GM18519 (cell line): ENCODE data around the gene FAT4.

Experiments
- ATAC-seq: cut with Tn5 transposase; IDR thresholded peaks from one replicate; pipeline ENCODE4 v1.9.1; 2021; ENCODE audit warnings: mild to moderate bottlenecking, moderate library complexity; ENCODE audit not compliant: unreplicated experiment, low FRiP score

The FAT4 gene

GRCh38 chr4:125314676-125315575 is at the start of gene FAT4:
FAT4 (plus strand) TSS chr4:125314955; CDS start chr4:125316412, 1,457 bp downstream.
- peak; percentile 56 for ATAC-seq

GRCh38 chr4:125265846-125266245 is 48.9 kb upstream of the FAT4 start:
- no peak for ATAC-seq

DNA sequence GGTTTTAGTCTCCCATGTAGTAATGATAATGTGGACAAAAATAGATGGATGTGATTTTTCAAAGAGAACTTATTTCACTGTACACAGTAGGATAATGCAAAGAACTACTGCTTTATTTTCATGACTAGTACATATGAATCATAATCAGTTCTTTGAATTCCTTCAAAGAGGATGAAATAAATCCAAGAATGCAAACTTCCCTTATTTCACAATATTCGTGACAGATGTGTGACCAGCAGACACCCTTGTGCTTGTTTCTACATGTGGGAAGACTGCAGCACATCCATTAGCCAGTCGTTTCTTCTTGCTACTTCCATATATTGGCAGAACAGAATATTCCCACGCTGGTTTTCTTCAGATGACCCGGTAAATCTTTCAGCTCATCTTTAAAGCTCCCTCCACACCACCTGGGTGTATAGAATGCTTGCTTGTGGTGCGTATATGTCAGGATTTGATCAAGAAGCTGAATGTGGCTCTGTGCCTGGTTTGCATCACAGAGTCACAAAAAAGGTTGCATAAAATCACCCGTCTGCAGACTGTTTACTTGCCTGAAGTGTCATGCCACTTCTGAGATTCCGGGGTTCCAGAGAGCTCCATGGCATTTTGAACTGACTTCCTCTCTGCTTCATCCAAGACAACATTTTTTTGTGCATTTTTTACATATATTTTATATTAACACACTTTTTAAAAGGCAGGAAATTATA is 47.7 kb upstream of the FAT4 start:
- no peak for ATAC-seq

DNA sequence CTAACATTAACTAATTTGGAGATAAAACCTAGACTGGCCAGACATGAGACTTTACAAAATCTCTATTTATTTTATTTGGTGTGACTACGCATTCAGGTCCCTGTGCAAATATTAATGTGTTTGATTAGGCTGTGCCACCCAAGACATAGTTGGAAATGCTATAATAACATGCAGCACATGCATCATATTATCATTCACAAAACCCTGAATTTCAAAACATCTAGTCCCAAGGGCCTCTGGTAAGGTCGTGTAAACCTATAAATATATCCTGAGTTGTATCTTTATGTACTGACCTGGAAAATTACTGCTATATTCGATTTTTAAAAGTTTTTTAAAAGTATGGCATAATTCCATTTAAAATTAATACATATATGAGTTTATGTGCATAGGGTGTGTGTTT is 47.1 kb upstream of the FAT4 start:
- ATAC-seq = no peak

DNA sequence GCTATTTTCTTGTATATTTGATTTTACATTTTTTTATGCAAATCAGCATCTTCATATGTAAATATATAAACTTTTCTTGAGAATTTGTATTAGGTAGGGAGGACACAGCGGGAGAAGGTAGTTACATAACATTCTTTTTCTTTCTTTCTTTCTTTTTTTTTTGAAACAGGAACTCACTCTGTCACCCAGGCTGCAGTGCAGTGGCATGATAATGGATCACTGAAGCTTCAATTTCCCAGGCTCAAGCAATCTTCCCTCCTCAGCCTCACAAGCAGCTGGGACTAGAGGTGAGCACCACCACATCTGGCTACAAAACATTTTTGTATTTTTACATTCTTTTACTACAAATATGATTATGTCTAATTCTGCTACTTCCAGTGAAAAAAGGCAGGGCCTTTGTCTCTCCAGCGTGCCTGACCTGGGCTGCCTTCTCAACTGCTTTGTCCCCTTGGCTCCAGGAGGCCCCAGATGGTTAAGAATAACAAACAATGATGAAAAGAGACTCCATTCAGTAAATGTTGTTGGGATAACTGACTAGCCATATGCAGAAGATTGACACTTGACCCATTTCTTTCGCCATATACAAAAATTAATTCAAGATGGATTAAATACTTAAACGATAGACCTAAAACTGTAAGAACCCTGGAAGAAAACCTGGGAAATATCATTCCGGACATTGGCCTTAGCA is 46.5 kb upstream of the FAT4 start:
- no peak for ATAC-seq

DNA sequence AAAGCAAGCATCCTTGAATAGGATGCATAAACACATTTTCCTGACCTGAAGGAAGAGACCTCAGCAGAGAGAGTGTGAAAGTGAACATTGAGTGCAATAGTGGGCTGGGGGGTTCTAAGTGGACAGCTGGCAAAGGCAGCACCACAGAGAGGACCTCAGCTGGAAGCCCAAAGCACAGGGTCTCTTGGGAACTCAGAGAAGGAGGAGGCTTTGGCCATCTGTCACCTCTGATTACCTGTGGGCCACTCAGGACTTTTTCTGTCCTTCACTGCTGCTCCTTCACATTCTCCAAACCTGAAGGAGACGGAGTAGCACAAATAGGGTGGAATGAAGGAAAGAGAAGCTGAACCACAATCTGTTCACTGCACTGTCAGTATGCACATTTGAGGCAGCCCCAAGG is 37.9 kb upstream of the FAT4 start:
- ATAC-seq = no peak

DNA sequence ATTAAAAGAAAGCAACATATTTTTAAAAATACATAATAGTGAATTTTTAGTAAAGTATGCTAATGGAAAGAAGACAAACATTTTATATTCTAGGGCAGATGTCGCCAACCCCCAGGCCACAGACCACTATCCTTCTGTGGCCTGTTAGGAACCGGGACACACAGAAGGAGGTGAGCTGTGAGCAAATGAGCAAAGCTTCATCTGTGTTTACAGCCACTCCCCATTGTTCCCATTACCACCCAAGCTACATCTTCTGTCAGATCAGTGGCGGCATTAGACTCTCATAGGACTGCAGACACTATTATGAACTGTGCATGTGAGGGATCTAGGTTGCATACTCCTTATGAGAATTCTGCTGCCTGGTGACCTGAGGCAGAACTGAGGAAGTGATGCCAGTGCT is 37.0 kb upstream of the FAT4 start:
- ATAC-seq = no peak

- no peak for ATAC-seq
Observed at GRCh38 chr4:125280892-125281403, 33.8 kb upstream of the FAT4 start.

GRCh38 chr4:125283707-125284279 is 31.0 kb upstream of the FAT4 start:
- ATAC-seq = peak; percentile 69

GRCh38 chr4:125297116-125297515 is 17.6 kb upstream of the FAT4 start:
- no peak for ATAC-seq

- no peak for ATAC-seq
Observed at GRCh38 chr4:125303058-125303457, 11.7 kb upstream of the FAT4 start.

DNA sequence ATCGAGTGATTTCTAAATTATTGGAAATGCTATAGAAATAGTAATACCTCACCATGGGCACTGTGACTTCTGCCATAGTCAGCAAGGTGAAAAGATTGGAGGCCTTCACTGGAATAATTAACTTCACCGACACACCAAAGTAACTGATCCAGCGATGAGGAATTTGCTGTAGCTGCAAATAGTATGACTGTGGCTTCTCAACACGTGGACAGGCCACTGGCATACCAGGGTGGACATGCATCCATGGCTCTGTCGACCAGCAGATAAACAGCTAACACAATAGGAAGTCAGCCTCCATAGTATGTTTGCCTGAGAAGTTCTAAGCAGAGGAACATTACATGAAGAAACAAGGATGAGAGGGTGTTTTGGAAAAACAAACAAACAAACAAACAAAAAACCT is 10.9 kb upstream of the FAT4 start:
- no peak for ATAC-seq

- no peak for ATAC-seq
Observed at GRCh38 chr4:125306112-125306511, 8.6 kb upstream of the FAT4 start.

DNA sequence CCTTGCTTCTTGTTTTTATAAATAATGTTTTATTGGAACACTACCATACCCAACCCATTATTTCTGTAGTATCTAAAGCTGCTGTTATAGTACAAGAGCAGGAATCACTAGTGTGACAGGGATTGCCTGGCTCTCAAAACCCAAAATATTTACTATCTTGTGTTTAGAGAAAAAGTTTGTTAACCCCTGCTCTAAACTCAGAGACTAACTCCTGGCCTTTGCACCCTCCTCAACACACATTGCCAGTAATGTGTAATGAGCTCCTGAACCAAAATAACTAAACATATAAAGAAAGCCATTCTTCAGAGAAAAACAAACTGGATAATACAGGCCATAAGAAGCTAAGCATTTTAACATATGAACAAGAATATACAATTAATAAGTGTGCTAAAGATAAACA is 8.2 kb upstream of the FAT4 start:
- no peak for ATAC-seq

GRCh38 chr4:125311503-125311902 is 3.3 kb upstream of the FAT4 start:
- ATAC-seq = no peak

GRCh38 chr4:125313497-125313896 is 1.3 kb upstream of the FAT4 start:
- ATAC-seq = peak; percentile 78

DNA sequence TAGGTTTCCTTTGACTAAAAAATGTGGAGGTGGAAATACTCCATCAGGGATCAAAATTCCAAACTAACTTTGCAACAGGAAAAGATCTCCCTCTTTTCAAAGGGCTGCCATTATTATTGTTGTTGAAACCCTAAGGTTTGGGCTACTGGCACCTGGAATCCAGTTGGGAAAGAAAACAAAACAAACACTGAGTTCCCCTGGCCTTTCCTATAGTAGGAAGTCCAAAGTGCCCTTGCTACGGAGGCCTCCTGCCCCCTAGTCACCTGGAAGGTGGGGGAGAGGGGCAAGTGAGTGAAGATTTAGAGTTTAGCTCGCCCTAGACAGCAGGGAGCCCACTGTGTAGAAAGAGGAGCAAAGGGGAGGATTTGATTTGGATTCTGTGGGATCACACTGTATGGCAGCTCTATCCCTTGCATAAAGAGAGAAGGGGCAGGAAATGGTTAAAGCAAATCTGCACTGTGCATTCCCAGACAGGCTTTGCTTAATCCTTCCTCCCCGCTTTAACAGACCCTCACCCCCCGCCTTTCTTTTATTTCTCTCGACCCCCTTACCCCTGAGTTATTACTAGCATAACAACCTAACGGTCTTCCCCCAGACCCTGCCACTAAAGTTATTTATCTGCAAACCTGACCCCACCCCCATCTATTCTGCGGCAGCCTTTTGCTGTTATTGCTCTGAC is 627 bp upstream of the FAT4 start:
- ATAC-seq = no peak

DNA sequence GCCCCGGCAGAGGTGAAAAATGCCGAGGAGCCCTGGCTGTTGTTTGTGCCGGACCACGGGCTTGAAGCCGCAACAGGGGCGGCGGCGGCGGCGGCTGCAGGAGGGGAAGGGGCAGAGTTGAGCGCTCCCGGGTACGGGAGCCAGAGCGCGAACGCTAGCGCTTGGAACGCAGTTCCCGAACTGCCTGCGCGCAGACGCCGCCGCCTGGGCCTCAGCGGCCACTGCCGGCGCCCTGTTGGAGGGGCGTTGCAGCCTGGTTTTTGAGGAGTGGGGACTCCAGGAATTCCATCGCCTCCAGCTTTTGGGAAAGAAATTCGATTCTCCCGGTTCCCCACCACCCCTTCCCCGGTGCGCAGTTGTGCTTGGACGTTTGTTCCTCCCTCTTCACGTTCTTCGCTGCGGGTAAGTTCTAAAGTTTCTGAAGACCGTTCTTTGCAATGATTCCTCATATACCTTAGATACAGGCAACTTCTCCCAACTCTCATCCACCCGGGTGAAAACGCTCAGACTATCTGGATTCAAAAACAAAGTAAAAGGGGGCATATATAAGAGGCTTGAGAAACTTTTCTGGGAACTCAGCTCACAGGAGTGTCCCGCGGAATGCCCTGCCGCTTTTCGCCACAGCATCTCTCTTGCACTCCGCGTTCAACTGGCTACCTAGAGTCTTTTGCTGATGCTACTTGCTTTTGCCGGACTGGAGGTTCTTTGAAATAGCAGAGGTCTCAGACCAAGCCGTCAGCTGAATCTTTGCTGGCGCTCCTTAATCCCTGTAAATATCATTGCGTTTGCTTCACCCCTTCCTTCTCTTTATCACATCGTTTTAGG is 1.0 kb downstream of the FAT4 start:
- no peak for ATAC-seq

GRCh38 chr4:125316401-125316790 is 1.6 kb downstream of the FAT4 start:
- ATAC-seq = no peak
